GM21447 (cell line): ENCODE data around the gene MTMR2.
"Not testable (repeated sequence)": the region's sequence is repeated elsewhere in the genome, so short reads cannot be mapped to it uniquely, and the experiment has no call there.

Experiments used
- ATAC-seq: cut with Tn5 transposase; IDR thresholded peaks from one replicate; pipeline ENCODE4 v1.9.1; 2021; ENCODE audit not compliant: unreplicated experiment

Gene MTMR2

DNA sequence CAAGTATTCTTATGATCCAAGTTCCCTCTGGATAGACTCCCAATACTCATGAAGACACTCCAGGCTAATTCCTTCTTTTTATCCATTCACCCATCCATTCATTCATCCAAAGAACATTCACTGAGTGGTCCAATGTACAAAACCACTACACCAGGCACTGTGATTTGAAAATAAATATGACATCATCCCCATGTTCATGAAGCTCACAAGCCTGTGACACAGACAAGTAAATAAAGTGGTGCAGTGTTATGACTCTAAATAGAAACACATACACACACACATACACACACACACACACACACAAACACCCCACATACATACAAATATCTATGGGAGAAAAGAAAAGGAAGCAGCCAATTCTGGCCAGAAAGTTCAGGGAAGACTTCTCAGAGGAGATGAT, 35.5 kb downstream of the MTMR2 start:
- ATAC-seq = no peak

DNA sequence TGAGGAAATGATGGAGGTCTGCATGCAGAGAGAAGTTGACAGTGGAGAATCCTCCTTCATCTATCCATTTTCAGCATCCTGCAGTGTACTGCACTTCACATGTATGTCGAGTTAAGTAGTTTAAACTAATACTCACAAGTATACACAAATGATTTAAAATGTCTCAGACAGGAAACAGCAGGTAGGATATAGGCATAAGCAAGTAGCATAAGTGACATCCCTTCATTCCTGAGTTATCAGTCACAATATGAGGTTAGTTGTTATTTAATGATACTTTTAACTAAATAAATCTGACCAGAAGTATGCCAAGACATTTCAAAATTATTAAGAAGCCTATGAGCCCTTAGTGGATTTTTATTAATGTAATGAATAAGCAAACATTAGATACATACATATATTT, 37.4 kb downstream of the MTMR2 start:
- ATAC-seq = no peak

DNA sequence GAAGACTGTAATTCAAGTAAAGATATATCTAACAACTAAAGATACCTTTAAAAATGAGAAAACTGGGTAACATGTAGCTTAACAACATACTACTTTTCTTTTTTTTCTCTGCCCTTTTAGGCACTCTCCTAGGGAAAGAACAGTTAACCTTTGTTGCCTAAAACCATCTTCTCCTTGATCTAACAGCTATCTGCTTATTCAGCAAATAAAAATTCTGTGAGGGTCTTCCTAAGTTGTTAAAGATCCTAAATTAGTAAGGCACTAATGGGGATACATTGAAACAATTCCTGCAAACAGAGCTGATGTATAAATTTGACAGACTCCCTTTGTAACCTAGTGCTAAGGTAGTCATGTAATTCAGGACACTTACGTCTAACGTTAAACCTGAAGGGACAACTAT, 39.1 kb downstream of the MTMR2 start:
- ATAC-seq = no peak

DNA sequence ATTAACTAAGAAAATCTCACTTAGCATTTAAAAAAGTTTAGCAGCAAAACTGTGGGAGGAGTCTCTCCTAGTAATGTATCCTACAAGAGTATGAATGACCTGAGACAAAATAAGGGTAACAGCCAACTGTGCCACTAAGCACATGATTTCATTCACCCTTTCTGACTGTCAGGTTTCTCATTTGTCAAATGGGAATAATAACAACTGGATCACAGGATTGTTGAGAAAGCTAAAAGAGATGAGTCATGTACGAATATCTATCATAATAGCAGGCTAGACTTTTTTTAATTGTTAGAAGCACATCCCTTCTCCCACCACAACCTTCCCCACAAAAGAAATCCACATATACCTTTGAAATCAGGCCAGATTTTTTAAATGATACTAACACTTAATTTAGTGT, 39.5 kb downstream of the MTMR2 start:
- ATAC-seq = no peak

DNA sequence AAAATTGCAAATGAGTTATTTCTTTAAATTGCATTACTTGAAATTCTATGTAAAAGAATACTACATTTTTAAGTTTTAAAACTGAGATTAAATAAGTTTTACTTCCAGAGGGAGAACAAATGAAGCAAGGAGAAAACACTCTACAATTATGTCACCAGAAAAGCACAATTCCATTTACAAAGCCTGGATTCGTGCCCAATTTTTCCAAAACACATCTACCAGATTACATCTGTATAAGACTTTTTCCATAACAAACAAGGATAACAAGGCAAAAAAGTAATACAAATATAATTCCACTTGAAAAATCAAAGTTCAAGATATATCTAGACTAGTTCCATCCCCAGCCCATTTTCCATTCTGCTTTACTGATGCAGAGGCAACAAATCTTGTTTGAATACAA, 40.5 kb downstream of the MTMR2 start:
- ATAC-seq = no peak

DNA sequence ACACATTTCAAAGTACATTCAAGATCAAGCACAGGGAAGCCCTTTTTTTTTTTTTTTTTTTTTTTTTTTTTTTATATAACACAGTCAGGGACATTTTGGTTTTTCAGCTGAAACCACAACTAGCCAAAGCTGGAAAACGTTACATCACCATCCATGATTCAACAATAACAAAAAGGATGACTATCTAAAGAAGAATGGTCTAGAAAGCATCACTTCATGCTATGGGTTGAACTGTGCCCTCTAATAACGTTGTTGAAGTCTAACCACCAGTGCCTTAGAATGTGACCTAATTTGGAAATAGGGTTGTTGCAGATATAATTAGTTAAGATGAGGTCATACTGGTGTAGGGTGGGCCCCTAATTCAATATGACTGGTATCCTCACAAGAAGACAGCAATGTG, 46.6 kb downstream of the MTMR2 start:
- ATAC-seq = no peak

DNA sequence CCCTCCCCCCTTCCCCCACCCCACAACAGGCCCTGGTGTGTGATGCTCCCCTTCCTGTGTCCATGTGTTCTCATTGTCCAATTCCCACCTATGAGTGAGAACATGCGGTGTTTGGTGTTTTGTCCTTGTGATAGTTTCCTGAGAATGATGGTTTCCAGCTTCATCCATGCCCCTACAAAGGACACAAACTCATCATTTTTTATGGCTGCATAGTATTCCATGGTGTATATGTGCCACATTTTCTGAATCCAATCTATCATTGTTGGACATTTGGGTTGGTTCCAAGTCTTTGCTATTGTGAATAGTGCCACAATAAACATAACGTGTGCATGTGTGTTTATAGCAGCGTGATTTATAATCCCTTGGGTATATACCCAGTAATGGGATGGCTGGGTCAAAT, 53.0 kb downstream of the MTMR2 start:
- not testable (repeated sequence) for ATAC-seq

DNA sequence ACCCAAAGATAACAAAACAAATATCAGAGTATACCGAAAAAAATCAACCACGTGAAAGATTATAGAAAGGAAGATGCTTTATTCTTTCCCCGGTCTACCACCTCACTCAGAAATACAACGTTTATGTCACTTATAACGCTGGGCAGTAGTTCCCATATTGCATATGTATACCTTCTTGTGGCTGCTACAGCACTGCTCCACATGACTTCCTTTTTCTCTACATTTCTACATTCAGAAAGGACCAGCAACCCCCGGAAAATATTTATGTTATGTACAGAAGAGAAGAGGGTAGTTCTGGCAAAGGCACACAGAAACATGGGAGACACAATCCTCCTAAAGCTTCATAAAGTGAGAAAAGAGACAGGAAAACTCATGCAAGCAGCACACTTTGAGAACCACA, 56.8 kb downstream of the MTMR2 start:
- no peak for ATAC-seq

DNA sequence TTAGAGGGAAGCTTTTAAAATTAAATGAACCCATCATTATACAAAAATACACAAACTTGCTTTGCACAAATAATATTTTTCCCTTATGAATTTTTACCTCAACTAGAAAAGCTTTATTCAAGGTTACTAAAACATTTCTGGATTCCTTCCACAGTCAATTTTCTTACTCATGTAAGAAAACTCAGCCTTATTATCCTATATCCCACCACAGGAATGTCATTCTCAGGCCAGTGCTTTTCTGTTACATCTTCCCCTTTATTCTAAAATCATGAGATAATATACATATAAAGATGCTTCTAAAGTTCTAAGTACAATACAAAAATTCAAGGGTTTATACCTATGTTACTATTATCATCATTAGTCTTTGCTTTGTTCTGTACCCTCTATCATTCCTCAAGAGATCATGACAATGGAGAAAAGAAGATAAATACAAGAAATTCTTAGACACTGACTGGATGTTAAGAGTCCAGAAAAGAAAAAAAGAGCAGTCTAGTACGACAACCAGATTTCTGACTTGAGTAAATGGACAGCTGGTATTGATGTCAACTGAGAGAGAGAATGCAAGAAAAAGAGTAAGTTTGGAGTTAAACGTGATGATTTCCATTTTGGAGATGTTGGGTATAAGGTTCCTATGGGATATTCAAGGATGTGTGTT, 60.3 kb downstream of the MTMR2 start:
- no peak for ATAC-seq

DNA sequence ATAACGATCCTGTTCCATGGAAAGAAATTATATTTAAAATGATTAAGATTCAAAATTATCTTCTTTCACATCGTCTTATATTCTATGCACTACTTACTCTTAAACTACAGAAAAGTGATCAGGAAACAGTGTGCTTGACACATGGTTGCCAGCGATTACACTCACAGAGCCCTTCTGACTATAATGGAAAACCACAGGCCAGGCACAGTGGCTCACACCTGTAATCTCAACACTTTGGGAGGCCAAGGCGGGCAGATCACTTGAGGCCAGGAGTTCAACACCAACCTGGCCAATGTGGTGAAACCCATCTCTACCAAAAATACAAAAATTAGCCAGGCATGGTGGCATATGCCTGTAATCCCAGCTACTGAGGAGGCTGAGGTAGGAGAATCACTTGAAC, 63.9 kb downstream of the MTMR2 start:
- ATAC-seq = not testable (repeated sequence)

DNA sequence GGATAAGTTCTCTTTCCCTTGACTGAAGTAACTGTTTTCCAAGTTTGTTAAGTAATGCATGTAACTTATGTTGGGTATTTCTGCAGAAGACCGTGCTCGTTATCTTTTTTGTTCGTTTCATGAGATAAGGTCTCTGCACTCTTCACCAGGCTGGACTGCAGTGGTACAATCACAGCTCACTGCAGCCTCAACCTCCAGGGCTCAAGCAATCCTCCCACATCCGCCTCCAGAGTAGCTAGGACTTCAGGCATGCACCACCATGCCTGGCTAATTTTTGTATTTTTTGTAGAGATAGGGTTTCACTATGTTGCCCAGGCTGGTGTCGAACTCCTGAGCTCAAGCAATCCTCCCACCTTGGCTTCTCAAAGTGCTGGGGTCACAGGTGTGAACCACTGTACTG, 69.5 kb downstream of the MTMR2 start:
- not testable (repeated sequence) for ATAC-seq

DNA sequence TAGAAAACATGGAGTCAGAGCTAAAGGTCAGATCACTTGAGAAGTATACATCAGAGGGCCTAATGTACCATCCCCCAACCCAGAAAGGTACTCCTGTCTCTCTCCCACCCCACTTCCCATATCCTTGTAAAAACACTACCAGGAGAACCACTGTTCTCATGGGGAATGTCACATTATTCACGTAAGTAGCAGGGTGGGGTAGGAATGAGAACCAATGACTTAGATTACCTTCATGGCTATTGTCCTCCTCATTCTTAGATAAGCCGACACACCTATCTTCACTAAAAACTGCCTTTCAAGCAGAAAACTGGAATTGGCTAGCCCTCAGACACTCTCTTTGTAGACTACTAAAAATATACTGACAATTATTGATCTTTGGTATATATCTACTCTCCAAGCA, 70.0 kb downstream of the MTMR2 start:
- ATAC-seq = no peak

DNA sequence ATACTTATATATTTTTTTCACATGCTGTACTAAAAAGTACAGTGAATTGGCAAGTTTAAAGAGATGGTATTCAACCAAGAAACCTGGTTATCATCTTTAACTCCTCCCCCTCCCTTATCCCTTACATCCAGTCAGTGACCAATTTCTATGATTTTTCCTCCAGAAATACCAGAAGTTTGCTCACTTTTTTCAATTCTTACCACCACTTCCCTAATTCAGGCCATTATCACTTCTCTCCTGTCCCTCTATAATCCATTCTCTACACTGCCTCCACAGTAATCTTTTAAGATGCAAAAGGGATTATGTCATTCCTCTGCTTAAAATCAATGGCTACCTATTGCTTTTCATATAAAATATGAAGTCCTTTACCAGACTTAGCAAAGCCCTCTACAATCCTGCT, 70.8 kb downstream of the MTMR2 start:
- ATAC-seq = no peak

DNA sequence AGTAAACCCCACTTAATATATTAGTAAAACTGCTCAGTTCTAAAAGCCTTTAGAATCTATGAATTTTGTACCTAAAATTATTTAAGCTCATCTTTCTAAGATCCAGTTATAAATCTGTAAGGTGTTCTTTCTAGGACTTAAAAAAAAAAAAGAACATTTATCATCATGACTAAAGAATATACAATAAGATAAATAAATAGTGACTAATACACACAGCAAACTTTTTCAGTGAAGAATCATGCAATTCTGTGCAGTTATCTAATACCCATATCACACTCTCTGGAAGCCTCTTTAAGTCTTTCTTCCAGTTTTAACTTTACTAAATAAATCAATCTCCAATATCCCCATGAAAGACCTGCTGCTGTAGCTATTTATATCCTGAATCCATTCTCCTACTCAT, 73.8 kb downstream of the MTMR2 start:
- no peak for ATAC-seq

DNA sequence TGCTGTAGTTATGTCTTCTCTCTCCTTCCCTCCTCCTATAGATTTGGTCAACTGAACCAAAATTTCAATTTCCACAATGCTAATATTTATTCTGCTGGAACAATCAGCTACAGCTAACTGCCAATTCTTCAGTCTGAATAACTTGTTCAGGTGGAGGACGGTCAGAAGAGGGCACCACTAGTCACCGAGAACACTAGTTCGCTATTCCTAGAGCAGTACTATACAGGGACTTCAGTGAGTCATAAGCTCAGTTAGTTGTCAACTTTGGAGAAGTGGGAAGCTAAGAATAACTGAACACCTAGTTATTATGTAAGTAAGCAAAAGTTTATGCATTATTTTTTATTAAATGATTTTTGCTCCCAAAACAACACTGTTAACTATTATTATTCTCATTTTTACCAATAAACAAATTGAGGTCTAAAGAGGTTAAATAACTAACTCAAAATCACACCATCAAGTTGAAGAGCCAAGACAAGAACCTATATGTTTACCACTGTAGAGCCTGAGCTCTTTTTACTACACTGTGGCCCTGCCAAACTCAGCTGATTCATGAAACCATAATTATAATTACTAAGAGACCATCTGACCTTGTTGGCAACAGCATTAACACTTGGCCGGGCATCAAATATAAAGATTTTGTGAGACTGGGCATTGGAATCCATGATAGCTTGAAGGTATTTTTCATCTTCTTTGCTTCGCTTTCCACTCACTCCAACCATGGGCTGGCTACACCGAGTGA, 74.7 kb downstream of the MTMR2 start:
- ATAC-seq = peak; percentile 67

DNA sequence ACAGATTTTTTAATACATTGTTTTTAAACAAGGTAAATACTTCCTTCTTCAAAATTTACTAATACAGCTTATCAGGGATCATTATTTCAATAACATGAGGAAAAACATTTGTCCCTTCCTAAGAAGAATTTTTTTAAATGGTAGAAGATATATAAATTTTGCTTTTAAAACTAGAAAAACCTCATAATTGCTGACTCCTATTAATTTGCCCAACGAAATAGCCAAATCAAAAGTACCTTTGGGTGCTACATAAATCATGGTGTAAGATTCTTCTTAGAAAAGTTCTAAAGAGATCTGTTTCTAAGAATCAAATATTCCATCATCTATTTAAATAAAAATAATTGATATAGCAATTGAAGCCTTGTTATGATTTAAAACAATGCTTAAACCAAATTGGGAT, 78.7 kb downstream of the MTMR2 start:
- ATAC-seq = no peak

DNA sequence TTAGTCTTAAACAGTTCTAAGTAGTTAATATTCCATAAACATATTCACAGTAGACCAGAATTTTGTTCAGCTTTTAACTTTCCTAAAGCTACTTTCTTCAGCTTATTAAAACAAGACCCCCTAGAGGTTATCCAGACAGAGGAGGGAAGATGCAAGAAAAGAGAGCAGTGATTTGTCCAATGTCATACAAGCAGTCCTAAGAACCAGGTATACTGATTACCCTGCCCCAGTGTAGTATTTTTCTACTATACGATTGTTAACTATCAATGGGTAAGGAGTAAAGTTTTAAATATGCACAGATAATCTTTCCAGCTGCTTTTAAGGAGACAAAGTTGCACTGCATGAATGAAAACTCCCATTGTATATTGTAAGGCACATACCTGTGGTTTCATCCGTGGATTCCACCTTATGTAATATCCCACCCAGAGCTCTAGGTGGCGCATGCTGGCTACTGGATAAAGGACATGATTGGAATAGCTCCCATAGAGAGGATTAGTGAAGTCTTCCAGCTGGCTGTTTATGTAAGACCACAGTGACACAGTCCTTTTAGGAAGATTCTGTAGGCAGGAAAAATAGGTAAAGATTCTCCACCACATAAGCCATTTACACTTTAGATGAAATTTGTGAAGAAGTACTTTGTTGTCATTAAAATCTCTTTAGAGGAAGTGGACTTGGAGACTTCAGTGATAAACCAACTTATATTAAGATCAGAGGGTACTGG, 88.0 kb downstream of the MTMR2 start:
- ATAC-seq = peak; percentile 98

DNA sequence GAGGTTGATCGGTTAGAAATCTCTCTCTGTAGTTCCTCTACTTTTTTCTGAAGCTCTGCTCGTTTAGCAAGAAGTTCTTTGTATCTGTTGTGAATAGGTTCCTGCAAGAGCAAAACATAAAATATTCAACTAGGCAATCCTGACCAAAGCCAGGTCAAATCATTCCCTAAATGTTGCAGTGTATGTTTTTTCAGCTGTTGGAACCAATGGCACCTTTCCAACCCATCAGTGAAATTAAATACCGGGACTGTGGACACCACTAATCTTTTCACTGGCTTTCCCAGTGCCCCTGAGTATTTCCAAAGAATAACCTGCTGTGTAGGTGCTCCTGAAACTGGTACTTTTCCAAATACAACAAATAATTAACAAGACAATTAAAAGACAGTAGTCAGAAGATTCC, 88.6 kb downstream of the MTMR2 start:
- no peak for ATAC-seq

DNA sequence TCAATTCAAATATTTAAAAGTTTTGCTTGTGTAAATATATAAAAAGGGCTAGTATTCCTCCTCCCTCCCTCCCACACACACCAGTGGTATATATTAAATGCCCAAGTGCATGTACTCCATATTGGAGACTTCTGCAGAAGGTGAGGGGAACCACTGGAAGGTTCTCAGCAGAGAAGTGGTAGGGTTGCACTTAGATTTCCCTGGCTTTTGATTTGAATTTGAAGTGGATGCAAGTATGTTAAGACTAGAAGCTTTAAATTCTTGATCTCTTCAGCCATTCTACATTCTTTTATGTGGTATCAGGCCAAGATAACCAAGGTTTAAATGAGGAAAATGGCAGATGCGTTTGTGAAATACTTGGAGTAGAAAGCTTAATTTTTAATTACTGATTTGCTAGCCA, 90.5 kb downstream of the MTMR2 start:
- no peak for ATAC-seq

DNA sequence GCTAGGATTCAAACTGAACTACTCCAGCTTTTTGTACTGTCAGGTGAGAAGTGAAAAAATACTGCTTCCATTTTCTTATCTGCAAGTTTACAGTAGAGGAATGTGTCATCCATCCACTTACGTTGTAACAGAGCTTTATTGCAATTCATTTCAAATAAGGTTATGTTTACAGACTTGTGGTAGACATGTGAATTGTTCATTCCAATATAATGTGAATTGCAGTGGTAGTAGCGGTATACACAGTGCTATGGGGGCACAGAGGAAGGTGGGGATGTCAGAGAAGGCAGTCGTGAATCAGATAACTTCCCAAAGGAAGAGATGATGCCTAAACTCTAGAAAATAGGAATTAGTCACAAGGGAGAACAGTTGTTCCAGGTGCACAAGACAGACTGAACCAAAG, 91.1 kb downstream of the MTMR2 start:
- no peak for ATAC-seq

DNA sequence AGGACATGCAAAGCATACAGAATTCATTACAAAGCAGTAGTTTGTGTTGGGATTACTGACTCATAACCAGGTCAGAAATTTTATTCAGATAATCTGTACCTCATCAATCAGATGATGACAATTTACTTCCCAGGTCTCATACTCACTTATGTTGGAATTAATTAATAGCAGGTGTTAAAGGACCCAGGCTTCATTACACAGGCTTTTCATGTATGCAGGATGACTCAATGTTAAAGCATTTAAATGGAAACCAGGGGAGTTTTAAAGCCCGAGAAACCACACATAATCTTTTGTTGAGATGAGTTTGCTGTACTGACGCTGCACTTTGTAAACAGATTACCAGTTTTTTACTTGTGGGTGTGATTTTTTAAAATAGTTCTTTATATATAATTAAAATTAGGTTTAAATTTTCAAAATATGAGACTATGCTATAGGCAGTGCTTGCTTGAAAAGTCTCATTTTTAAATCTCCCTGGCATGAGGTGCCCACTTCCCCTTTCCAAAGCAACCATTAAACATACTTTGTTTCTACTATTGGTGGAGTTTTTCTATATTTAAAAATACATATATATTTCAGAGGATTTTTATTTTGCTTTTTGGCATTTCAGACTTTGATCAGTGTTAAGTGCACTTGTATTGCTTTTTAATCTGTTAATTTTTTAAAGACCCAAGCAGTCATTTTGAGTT, 92.6 kb downstream of the MTMR2 start:
- no peak for ATAC-seq
